Activated B cell treated with CpG ODN at 0.5 μM for 24 hours (primary cell): Measurements from ENCODE around the gene SMURF2. TPM values are rescaled to one million over a fixed set of nuclear protein-coding genes. Genes with fewer than 3 reads are reported as not detected.

Experiments
- ATAC-seq: fragments of 200-7000 bp; cut with Tn5 transposase; one replicate; pipeline ENCODE4 v1.10.0; 2021; ENCODE audit warnings: low read depth, mild to moderate bottlenecking, moderate library complexity
- CTCF ChIA-PET: fragments of 350-600 bp; sonication (Branson Sonifier 250); formaldehyde crosslinking; loops from one replicate; lab custom pipeline; 2021; ENCODE audit warnings: antibody characterized with exemption; lab: Charles Lee
- POLR2A ChIA-PET: fragments of 350-600 bp; sonication (Branson Sonifier 250); formaldehyde crosslinking; loops from one replicate; lab custom pipeline; 2021; ENCODE audit warnings: antibody characterized with exemption; lab: Charles Lee
- DNase-seq: peaks from one replicate; pipeline ENCODE4 v3.0.0; 2022
- H3K27ac Mint-ChIP-seq: one replicate; pipeline ENCODE4 v1.8.0; 2020; ENCODE audit warnings: mixed read lengths
- H3K27me3 Mint-ChIP-seq: one replicate; pipeline ENCODE4 v1.8.0; 2021; ENCODE audit warnings: mixed read lengths
- H3K36me3 Mint-ChIP-seq: one replicate; pipeline ENCODE4 v1.8.0; 2021; ENCODE audit warnings: low read depth, mixed read lengths
- H3K4me1 Mint-ChIP-seq: one replicate; pipeline ENCODE4 v1.8.0; 2021; ENCODE audit warnings: mixed read lengths
- H3K4me3 Mint-ChIP-seq: one replicate; pipeline ENCODE4 v1.8.0; 2020; ENCODE audit warnings: mild to moderate bottlenecking, mixed read lengths
- H3K9me3 Mint-ChIP-seq: one replicate; pipeline ENCODE4 v1.8.0; 2020; ENCODE audit warnings: mixed read lengths
- CTCF ChIP-seq: fragments of 200-600 bp; IDR thresholded peaks from one replicate; pipeline ENCODE4 v1.8.0; 2022; ENCODE audit warnings: antibody characterized with exemption, mild to moderate bottlenecking
- intact Hi-C: fragments of 100-400 bp; cut with micrococcal nuclease; formaldehyde crosslinking; loops from one replicate; pipeline ENCODE4 v1.15.1; 2024
- total RNA-seq: library from RNA; stranded (reverse); gene quantifications from 2 replicates; pipeline ENCODE4 v1.2.3, GENCODE V29; 2022

SMURF2 gene
- total RNA-seq, 1 donor from 2014 or later: 23.0 TPM

- DNase-seq: no peak
- intact Hi-C loops: no loop called here
- ChIA-PET POLR2A (interaction anchor here (0.5 to 1.0 kb wide), 2 partner anchors 13 to 170 kb away, joined by 3 to 5 read pairs; no protein-coding TSS in a partner anchor), CTCF (interaction anchor here (0.9 to 1.5 kb wide), 2 partner anchors 12 to 83 kb away, joined by 4 to 11 read pairs; no protein-coding TSS in a partner anchor)
- peak overlapping the region; percentile 61 for H3K4me3 Mint-ChIP-seq
- H3K27ac Mint-ChIP-seq: peak overlapping the region; percentile 54
- no peaks in the 10 kb centered on the region for H3K9me3 Mint-ChIP-seq
- peaks cover 94% of the 10 kb centered on the region for H3K36me3 Mint-ChIP-seq
- H3K4me1 Mint-ChIP-seq: peaks cover 69% of the 10 kb centered on the region
- H3K27me3 Mint-ChIP-seq: no peaks in the 10 kb centered on the region
- ATAC-seq: no peak
- TF ChIP-seq CTCF: no peak
Measured at GRCh38 chr17:64503341-64503740, 158.8 kb downstream of the SMURF2 start.

- H3K4me3 Mint-ChIP-seq: no peak overlapping the region
- peaks cover 97% of the 10 kb centered on the region for H3K36me3 Mint-ChIP-seq
- H3K27ac Mint-ChIP-seq: peak overlapping the region; percentile 54
- POLR2A ChIA-PET: interaction anchor here (0.5 kb wide), 1 partner anchor 169 kb away, joined by 5 read pairs; no protein-coding TSS in a partner anchor
- no peaks in the 10 kb centered on the region for H3K27me3 Mint-ChIP-seq
- H3K9me3 Mint-ChIP-seq: no peaks in the 10 kb centered on the region
- no peak for TF ChIP-seq CTCF
- no peak for ATAC-seq
- intact Hi-C loops: no loop called here
- no peak for DNase-seq
- CTCF ChIA-PET: interaction anchor here (0.9 to 1.5 kb wide), 4 partner anchors 11 to 83 kb away, joined by 3 to 11 read pairs (median 5); no protein-coding TSS in a partner anchor
- H3K4me1 Mint-ChIP-seq: peaks cover 69% of the 10 kb centered on the region
Measured at GRCh38 chr17:64502809-64503208, 159.3 kb downstream of the SMURF2 start.

GRCh38 chr17:64502021-64502420 is 160.1 kb downstream of the SMURF2 start:
- H3K36me3 Mint-ChIP-seq: peaks cover 97% of the 10 kb centered on the region
- H3K4me3 Mint-ChIP-seq: no peak overlapping the region
- POLR2A ChIA-PET: no interaction called here
- H3K4me1 Mint-ChIP-seq: peaks cover 70% of the 10 kb centered on the region
- no peaks in the 10 kb centered on the region for H3K27me3 Mint-ChIP-seq
- no peak for DNase-seq
- no peak for ATAC-seq
- peak overlapping the region; percentile 46 for H3K27ac Mint-ChIP-seq
- CTCF ChIA-PET: interaction anchor here (1.0 kb wide), 2 partner anchors 11 to 82 kb away, joined by 3 to 6 read pairs; no protein-coding TSS in a partner anchor
- intact Hi-C loops: no loop called here
- no peak for TF ChIP-seq CTCF
- H3K9me3 Mint-ChIP-seq: no peaks in the 10 kb centered on the region

- intact Hi-C loops: no loop called here
- no peak for TF ChIP-seq CTCF
Measured at GRCh38 chr17:64500862-64501765, 161.0 kb downstream of the SMURF2 start.

GRCh38 chr17:64500487-64500859 is 161.6 kb downstream of the SMURF2 start:
- intact Hi-C loops: no loop called here
- ChIA-PET POLR2A (no interaction called here), CTCF (interaction anchor here (6.6 kb wide), 1 partner anchor 80 kb away, joined by 67 read pairs; no protein-coding TSS in a partner anchor)
- Mint-ChIP-seq H3K27me3 (no peaks in the 10 kb centered on the region), H3K36me3 (peaks cover 93% of the 10 kb centered on the region), H3K4me1 (peaks cover 86% of the 10 kb centered on the region), H3K4me3 (no peak overlapping the region), H3K9me3 (no peaks in the 10 kb centered on the region), H3K27ac (no peak overlapping the region)
- no peak for ATAC-seq
- no peak for DNase-seq
- no peak for TF ChIP-seq CTCF

More at GRCh38 chr17:64500862-64501765, 161.0 kb downstream of the SMURF2 start:
- CTCF ChIA-PET: no interaction called here
- DNase-seq (no peak), ATAC-seq (no peak)
- Mint-ChIP-seq H3K27me3 (no peaks in the 10 kb centered on the region), H3K4me1 (peaks cover 79% of the 10 kb centered on the region), H3K9me3 (no peaks in the 10 kb centered on the region), H3K4me3 (no peak overlapping the region), H3K27ac (peak overlapping the region; percentile 46), H3K36me3 (peaks cover 96% of the 10 kb centered on the region)
- POLR2A ChIA-PET: no interaction called here
